Measurements from ENCODE around the gene CFI.
A peak's percentile ranks its signal among the peaks of the same experiment; 100 is the strongest.

The CFI gene

DNA sequence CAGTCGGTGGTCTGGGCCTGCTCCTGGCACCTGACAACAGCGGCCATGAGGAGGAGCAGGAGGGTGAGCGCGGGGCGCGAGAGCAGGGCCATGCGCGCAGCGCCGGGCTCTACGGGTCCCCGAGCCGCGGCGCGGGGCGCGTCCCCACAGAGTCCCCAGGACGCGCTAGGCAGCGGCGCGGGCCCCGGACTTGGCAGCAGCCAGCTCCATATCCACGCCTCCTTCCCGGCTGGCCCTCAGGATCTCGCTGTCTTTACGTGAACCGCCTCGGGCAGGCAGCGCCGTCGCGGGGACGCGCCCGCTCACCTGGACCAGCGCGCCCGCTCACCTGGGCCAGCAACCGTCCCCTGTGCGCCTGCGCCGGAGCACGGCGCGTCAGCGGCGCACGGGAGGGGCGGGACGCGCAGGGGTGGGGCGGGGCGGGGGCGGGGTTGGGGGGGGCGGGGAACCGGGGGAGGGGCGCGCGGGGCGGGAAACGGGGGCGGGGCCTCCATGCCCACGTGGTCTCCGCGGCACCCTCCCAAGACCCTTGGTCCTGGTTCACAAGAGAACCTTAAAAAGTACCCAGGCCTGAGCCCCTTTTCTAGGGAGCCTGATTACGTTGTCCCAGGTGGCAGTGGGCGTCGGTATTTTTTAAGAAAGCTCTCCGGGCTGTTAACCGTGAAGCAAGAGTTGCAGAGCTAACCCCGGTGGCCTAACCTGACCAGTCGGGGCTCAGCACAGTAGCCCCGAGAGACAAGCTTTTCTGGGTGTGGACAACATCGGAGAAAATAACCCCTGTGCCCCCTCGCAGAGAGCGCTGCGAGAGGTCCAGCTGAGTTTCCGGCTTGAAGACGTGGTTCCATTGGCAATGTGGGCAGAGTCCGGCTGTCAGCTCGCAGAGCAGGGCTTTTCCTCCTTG is 71.8 kb downstream of the CFI start, which contains the start of gene PLA2G12A:
Gene PLA2G12A, minus strand, starts transcription at position 353 of the 901 bp plus-strand sequence. Its CDS starts 261 bp downstream, at position 92.
- DNase-seq = peak; percentile 94

DNA sequence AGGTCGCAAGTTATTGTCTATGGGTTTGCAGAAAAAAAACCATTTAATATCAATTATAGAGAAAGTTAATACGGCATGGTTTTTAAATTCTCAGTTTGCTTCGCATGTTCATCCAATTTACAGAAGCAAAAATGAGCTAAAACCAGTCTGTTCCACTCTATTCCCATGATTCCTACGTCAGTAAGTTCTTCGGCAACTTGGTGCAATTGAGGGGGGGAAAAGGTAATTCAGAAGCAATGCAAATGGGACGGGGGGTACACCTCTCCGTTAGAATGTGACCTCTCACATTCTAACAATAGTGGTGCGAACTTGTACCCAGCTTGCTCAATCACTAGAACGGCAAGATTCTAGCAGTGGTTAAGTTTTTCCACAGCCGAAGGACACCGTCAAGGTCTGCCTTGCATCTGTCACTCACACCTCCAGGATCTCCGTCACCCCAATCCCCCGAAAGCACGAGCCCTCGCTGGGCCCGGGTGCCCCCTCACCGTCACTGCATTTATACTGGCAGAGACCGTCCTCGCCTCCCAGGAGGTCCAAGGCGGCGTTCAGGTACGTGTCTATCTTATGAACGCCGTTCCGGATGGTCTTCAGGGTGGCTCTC is 72.6 kb downstream of the CFI start:
- DNase-seq = no peak

DNA sequence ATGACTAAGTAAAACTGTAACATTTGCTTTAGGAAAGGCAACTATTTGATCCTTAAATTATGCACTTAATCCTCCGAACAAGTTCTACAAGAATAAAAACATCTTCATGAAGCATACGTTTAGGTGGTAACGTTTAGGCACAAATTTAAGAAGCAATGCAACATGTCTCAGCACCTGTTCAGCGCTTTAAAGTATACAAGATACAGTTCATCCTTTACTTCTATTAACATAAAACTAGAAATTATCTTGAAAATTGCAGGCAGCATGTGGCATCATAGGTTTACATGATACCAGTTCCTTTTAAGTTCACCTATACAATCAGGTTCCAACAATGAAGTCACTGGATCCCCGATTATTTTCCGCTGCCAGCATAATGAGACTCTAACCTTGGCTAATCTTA is 73.4 kb downstream of the CFI start:
- DNase-seq = no peak

DNA sequence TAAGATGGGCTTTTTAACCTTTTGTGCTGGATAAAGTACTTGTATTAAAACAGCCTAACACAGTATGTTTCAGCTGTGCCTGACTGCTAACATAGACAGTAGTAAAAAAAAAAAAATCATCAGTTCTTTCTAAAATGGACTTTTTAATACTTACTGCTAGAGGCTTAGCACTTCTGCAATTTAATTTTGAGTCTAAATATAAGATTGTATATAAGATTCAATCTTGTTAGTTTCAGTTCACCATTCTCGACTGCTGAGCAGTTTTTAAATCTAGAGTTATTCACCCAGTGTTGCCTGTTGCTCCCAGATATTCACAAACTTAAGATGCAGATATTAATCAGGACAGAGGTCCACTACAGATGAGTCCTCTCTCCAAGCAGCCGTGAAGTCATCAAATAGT is 78.7 kb downstream of the CFI start:
- DNase-seq = no peak

DNA sequence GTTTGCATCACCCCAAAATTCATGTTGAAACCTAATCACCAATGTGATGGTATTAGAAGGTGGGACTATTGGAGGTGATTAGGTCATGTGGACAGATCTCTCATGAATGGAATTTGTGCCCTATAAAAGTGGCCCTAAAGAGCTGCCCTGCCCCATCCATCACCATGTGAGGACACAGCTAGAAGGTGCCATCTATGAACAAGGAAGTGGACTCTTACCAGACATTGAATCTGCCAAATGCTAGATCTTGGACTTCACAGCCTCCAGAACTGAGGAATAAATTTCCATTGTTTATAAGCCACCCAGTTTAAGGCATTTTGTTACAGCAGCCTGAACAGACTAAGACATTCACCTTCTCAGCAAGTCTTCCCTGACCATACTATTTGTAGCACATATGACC is 79.4 kb downstream of the CFI start:
- no peak for DNase-seq

DNA sequence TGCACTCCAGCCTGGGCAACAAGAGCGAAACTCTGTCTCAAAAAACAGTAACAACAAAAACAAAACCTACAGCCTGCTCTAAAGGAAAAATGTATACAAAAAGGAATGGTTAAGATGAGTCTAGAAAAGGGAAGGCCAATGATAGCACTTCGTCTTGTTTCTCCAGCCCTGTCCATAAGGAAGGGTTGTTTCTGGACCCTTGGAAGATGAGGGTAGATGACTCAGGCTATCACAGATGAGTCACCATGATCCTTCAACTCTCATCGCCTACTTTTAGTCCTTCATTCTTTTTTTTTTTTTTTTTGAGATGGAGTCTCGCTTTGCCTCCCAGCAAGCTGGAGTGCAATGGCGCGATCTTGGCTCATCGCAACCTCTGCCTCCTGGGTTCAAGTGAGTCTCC is 80.8 kb downstream of the CFI start:
- no peak for DNase-seq

DNA sequence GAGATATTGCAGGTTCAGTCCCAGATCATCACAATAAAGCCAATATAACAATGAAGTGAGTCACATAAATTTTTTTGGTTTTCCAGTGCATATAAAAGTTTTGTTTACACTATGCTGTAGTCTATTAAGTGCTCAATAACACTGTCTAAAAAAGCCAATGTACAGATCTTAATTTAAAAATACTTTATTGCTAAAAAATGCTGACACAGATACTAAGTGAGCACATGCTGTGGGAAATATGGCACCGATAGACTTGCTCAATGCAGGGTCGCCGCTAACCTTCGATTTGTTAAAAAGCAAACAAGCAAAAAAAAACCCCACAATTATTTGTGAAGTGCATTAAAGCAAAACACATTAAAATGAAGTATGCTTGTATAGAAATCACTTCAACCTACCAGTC is 82.2 kb downstream of the CFI start:
- DNase-seq = no peak

DNA sequence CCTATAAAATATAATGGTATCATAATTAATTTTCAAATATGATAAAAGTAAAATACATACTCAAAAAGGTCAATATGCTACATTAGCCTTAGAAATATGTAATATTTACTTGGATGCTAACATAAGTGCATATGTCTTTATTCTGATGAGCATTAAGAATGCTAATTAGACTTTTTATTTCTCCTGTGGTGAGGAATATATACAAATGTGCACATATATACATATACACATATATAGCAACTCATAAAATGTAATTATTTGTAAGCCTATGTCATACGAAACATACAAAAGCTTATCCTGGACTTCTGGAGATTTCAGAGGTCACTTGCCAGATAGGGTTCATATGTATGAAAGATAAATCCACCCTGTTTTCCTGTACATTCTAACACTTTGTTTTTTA is 83.0 kb downstream of the CFI start:
- DNase-seq = no peak

DNA sequence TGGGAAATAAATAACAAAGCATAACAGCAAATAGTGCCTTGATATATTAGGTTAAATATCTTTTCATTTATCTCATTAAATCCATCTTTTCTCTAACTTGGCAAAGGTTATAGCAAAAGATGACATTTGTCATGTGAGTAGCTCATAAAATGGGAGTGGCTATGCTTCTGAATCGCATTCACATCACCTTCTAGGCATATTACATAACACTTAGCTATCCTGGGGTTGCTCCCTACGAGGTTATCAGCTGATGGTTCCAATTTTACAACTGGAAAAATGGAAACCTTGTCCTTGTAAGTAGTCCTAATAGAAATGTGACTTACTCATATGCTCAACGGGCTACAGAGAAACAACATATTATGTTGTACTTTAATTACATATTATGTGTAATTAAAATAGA is 88.3 kb downstream of the CFI start:
- no peak for DNase-seq

DNA sequence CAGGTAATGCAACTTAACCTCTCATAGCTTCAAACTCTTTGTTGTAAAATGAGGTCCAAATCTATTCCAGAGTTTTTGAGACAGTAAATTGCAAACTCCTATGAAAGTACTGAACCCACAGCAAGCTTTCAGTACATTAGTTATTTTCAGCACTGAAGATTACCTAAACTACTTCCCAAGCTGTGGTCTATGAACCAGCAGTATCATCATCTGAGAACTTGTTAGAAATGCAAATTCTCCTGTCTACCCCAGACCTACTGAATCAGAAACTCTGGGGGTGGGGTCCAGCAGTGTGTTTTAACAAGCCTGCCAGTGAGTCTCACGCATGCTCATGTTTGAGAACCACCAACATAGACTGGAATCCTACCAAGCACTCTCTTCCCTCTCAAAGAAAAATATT is 92.8 kb downstream of the CFI start:
- DNase-seq = no peak

DNA sequence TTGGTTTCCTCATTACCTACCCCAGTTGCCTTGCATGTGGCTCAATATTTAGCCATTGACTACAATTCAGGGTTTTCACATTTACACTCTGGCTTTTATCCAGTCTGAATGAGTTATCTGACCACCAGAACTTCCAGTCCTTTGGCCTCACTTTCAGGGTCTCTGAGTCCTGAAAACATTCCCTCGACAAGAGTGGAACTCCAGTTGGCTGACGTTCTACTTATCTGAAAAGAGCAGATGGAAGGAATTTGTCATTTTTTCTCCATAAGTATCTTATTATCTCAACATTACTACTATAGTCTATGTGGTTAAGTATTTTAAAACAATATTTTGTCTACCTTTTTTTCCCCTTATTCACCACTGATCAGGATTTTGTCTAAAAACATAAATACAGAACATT is 93.4 kb downstream of the CFI start:
- no peak for DNase-seq

DNA sequence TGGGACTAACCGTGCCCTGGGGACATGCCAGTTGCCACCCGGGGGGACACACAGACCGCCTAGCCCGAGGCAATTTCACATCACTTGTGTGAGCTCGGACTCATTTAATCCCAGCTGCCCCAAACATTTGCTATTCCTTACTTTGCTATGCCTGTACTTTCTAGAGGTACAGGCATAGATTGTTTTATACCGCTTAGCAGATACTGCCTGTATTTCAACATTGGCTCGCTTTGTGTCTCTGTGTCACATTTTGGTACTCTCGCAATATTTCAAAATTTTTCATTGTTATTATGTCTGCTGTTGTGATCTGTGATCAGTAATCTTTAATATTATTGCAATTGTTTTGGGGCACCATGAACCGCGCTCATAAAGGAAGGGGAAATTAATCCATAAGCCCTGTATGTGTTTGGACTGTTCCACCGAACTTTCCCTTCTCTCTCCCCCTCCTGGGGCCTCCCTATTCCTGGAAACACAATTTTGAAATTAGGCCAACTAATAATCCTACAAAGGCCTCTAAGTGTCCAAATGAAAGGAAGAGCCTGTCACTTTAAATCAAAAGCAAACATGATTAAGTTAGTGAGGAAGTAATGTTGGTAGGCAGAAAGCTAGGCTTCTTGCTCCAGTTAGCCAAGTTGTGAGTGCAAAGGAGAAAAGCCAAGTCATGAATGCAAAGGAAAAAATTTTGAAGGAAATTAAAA is 98.0 kb downstream of the CFI start:
- DNase-seq = peak; percentile 75

DNA sequence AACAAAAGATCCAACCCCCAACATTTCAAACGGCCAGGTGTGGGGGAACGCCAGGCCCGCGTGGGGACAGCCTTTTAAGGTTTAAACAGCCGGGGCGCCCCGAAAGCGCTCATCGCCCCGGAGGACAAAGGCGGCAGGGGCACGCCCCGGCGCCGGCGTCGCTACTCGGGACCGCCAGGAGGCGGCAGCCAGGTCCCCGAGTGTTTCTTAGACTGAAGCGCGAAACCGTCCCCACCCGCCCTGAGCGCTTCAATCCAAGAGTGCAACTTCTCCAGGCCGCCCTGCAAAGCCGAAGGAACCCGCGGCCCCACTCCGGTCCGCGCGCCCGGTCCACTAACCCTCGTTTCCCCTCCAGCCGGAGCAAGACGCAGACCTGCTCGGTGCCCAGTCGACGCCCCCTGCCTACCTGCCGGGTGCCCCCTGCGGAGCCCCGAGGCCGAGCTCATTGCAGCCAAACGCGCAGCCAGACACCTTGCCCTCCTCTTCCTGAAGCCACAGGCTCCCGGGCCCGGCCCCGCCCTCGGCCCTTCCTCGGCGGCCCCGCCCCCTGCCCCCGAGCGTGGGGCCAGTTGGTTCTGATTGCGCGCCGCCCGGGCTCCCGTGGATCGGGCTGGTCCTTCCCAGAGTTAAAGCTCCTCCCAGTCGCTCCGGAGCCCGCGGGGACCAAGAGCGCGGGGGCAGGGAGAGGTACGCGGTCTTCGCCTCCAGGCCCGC is 98.7 kb downstream of the CFI start, which contains the start of gene CASP6:
Gene CASP6, minus strand, starts transcription at position 496 of the 714 bp plus-strand sequence. Its CDS starts 50 bp downstream, at position 446.
- DNase-seq = peak; percentile 96

DNA sequence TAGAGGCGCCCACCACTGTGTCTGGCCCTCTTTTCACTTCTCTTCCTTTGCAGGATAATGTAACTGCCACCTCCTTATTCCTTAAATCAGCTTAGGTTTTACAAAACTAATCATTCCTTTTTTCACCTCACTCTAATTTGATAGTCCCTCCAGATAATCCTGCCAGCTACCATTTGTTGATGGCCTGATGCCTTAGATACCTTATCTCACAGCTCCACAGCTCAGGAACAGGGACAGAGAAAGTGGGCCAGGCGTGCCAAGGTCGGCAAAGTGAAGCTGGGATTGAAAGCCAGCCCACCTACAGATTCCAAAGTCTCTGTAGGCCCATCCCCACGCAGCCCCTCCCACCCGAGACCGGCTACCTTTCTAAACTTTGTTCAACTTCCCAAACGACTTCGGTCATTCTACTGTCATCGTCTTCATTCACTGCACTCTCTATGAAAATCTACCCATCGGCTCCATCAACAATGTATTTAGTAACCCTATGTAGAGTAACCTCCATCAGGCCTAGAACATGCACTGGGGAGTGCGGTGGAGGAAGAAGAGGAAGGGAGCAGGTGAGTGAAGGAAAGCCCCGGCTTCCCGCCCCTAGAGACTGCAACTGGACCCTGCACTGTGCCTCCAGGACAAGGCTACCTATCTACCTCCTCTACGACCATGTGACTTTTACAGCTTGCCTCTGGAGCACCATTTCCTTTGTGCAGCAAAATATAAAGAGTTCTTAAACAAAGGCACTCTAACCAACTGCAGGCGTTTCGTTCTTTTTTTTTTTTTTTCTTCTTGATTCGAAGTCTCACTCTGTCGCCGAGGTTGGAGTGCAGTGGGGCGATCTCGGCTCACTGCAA is 100.0 kb downstream of the CFI start:
- DNase-seq = peak; percentile 59

DNA sequence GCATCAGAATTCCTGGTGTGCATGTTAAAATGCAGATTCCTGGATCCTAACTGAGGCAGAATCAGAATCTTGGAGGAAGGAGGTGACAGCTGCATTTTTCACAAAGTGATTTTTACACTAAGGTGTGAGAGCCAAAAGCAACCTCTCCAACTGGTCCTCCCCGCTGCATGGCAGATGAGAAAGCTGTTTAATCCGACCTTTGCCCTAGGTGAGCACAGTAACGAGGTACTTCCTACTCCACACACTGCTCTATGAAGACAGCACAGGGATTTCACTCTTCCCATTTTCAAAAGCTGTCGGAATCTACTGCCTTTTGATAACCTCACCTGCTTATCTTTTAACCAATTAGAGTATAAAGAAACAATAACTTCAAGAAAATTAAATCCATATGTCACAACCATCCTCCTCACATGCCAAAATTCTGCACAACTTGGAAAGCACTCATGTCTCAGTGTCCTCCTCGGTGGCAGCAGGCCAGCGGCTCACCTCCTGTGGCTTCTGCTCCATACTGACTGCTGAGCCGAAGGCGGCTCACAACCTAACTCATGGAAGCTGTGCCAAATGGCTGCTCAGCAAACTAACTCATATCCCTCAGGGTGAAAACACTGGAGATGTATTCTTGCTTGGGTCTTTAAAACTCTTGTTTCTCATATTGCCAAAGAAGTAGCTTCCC is 102.1 kb downstream of the CFI start:
- no peak for DNase-seq

DNA sequence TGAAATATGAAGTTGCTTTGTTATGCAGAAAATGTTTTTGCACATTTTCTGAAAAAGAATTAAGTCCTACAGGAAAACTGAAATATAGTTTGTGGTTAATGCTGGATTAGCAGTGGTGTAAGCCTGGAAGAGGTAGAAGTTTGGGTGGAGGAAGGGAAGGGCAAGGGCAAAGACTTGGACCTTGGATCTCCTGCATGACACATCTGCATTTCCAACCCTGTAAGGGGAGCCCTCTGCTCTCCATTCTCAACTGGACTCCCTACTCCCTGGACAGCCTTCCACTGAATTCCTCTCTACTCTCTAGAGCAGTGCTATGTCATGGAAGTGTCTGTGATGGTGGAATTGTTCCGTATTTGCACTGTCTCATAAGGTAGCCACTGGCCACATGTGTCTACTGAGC is 103.1 kb downstream of the CFI start:
- no peak for DNase-seq

DNA sequence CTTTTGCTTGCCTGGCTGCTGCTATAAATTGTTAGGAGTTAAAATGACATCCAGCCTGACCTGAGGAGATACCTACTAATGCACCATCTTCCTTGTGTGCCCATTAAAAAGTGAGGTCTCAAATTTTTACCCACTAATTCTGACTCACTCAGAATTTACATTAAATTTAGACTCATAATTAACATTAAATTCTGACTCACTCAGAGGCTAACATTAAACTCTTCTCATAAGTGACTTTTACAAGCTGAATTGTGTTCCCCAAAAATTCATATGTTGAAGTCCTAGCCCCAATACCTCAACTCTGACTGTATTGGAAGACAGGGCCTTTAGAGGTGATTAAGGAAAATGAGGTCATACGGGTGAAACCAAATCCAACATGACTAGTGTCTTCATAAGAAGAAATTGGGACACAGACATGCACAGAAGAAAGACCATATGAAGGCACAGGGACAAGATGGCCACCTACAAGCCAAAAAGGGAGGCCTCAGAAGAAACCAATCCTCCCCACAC is 110.3 kb downstream of the CFI start:
- DNase-seq = no peak

Data from retina (tissue), 1 donor.